Naive thymus-derived CD4-positive, alpha-beta T cell (primary cell): Measurements from ENCODE around the gene CDK10. TPM values are rescaled to one million over a fixed set of nuclear protein-coding genes. Genes with fewer than 3 reads are reported as not detected.

Source experiments
- ATAC-seq: fragments of 150-1000 bp; cut with Tn5 transposase; 2 replicates; pipeline ENCODE4 v1.10.0; 2021; ENCODE audit warnings: mild to moderate bottlenecking, moderate library complexity
- CTCF ChIA-PET: fragments of 350-600 bp; sonication (Branson Sonifier 250); formaldehyde crosslinking; loops from one replicate; lab custom pipeline; 2021; ENCODE audit warnings: antibody characterized with exemption; lab: Charles Lee
- POLR2A ChIA-PET: fragments of 350-600 bp; sonication (Branson Sonifier 250); formaldehyde crosslinking; loops from one replicate; lab custom pipeline; 2021; ENCODE audit warnings: antibody characterized with exemption, inconsistent platforms; lab: Charles Lee
- DNase-seq, 9 donors: peaks; one replicate each; pipeline versions ENCODE4 v3.0.0 to v3.0.0-alpha.2; 2020 to 2022; ENCODE audit warnings: mixed read lengths in 1 of 9
- H3K27ac ChIP-seq: one replicate; pipeline ENCODE4 v1.7.0; 2013; ENCODE audit warnings: mild to moderate bottlenecking, low read depth, low read length, moderate library complexity
- H3K27me3 ChIP-seq, 2 donors: one replicate each; pipeline ENCODE4 v1.7.0; 2013; ENCODE audit warnings: low read length in 2 of 2, mild to moderate bottlenecking in 2 of 2, moderate library complexity in 2 of 2; ENCODE audit not compliant: control insufficient read depth in 2 of 2, insufficient read depth in 2 of 2
- H3K36me3 ChIP-seq, 3 experiments: 1 replicate in 2 of 3; 2 replicates in 1 of 3; pipeline ENCODE4 v1.7.0; 2013; ENCODE audit warnings: low read length in 3 of 3, mild to moderate bottlenecking in 3 of 3, moderate library complexity in 1 of 3; ENCODE audit not compliant: insufficient read depth in 3 of 3, control insufficient read depth in 2 of 3
- H3K4me1 ChIP-seq, 2 donors: one replicate each; pipeline ENCODE4 v1.7.0; 2013; ENCODE audit warnings: low read length in 2 of 2, mild to moderate bottlenecking in 2 of 2, moderate library complexity in 1 of 2; ENCODE audit not compliant: control insufficient read depth in 2 of 2, insufficient read depth in 2 of 2
- H3K4me3 ChIP-seq: 2 replicates; pipeline ENCODE4 v1.7.0; 2013; ENCODE audit warnings: mild to moderate bottlenecking, low read length
- H3K9me3 ChIP-seq, 3 experiments: 1 replicate in 2 of 3; 2 replicates in 1 of 3; pipeline ENCODE4 v1.7.0; 2013; ENCODE audit warnings: low read length in 3 of 3; ENCODE audit not compliant: control insufficient read depth in 2 of 3
- H3K27ac Mint-ChIP-seq, 9 donors: one replicate each; pipeline ENCODE4 v1.8.0; 2020 to 2022; ENCODE audit warnings: mixed read lengths in 9 of 9, mild to moderate bottlenecking in 8 of 9, moderate library complexity in 5 of 9, inconsistent platforms in 2 of 9
- H3K27me3 Mint-ChIP-seq, 5 donors: one replicate each; pipeline ENCODE4 v1.8.0; 2021 to 2022; ENCODE audit warnings: mixed read lengths in 5 of 5, mild to moderate bottlenecking in 1 of 5
- H3K36me3 Mint-ChIP-seq, 5 donors: one replicate each; pipeline ENCODE4 v1.8.0; 2020 to 2022; ENCODE audit warnings: mixed read lengths in 5 of 5, mild to moderate bottlenecking in 3 of 5, inconsistent platforms in 1 of 5
- H3K4me1 Mint-ChIP-seq, 7 donors: one replicate each; pipeline ENCODE4 v1.8.0; 2020 to 2022; ENCODE audit warnings: mixed read lengths in 7 of 7, mild to moderate bottlenecking in 3 of 7, inconsistent platforms in 1 of 7
- H3K4me3 Mint-ChIP-seq, 10 donors: one replicate each; pipeline ENCODE4 v1.8.0; 2020 to 2022; ENCODE audit warnings: mild to moderate bottlenecking in 10 of 10, mixed read lengths in 10 of 10, moderate library complexity in 6 of 10, inconsistent platforms in 2 of 10
- H3K9me3 Mint-ChIP-seq, 11 donors: one replicate each; pipeline ENCODE4 v1.8.0; 2020 to 2022; ENCODE audit warnings: mixed read lengths in 11 of 11, mild to moderate bottlenecking in 4 of 11, inconsistent platforms in 1 of 11, moderate library complexity in 1 of 11
- intact Hi-C, 2 donors: fragments of 100-400 bp; cut with micrococcal nuclease; formaldehyde crosslinking; loops; one replicate each; pipeline ENCODE4 v1.15.1; 2023
- polyA plus RNA-seq, 2 donors: library from polyadenylated mRNA; unstranded; fragments of 300-500 nt; fragmentation: Illumina TruSeq; gene quantifications; one replicate each; pipeline ENCODE4 v1.2.3, GENCODE V29; 2021
- total RNA-seq, 6 experiments: library from RNA in 5 of 6; stranded (reverse) in 5 of 6; gene quantifications; 1 replicate in 5 of 6; 2 replicates in 1 of 6; pipeline ENCODE4 v1.2.3 and lab custom pipeline; 2021 to 2026

Gene CDK10
- total and polyA plus RNA-seq, 7 experiments from 2014 or later: 32.8 to 150 (median 99.3) TPM

GRCh38 chr16:89705006-89705405 is 18.5 kb downstream of the CDK10 start:
- H3K36me3 Mint-ChIP-seq: no peaks in the 10 kb centered on the region
- POLR2A ChIA-PET: interaction anchor here (0.6 to 5.2 kb wide), 5 partner anchors 14 to 1041 kb away, joined by 3 to 50 read pairs (median 5); no protein-coding TSS in a partner anchor
- H3K4me1 Mint-ChIP-seq: peaks cover 5 to 26% (median 14%) of the 10 kb centered on the region in 7 donors
- intact Hi-C loops: loop anchor here in 1 of 2 donors (10.0 kb wide), 1 partner anchor 460 kb away; no protein-coding TSS in a partner anchor
- ATAC-seq (no peak), DNase-seq (peak in 1 of 9 donors; percentile 2)
- H3K36me3 ChIP-seq: no peaks in the 10 kb centered on the region
- no peaks in the 10 kb centered on the region for H3K27me3 ChIP-seq
- peaks cover 13 to 23% of the 10 kb centered on the region in 2 donors for H3K4me1 ChIP-seq
- no peak overlapping the region for H3K4me3 ChIP-seq
- no peak overlapping the region for H3K4me3 Mint-ChIP-seq
- no peaks in the 10 kb centered on the region for H3K9me3 Mint-ChIP-seq
- H3K27ac Mint-ChIP-seq: peak overlapping the region in 2 of 9 donors; percentile 12 to 81
- H3K27ac ChIP-seq: no peak overlapping the region
- H3K27me3 Mint-ChIP-seq: no peaks in the 10 kb centered on the region
- H3K9me3 ChIP-seq: no peaks in the 10 kb centered on the region
- CTCF ChIA-PET: interaction anchor here (0.6 to 6.8 kb wide), 10 partner anchors 9 to 160 kb away, joined by 3 to 138 read pairs (median 7); partner anchors contain the start of gene CDK10

- H3K27ac Mint-ChIP-seq: no peak overlapping the region
Measured at GRCh38 chr16:89706518-89707260, 20.2 kb downstream of the CDK10 start.

DNA sequence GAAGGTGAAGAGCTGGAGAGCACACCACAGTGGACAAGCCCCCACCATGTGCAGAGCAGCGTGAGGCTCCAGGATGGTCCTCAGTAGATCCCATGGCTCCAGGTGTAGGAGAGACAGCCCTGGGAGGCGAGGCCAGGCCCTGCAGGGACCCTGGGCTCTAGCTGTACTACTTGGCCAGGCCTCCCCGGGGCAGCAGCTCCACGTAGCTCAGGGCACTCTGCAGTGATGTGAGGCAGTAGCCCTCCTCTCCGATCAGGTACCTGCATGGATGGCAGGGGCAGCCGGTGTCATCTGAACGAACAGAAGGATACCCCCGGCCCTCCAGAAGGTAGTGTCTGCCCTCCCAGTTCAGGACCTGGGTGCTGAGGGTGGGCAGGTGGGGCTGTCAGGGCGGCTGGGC is 21.2 kb downstream of the CDK10 start:
- intact Hi-C loops: loop anchor here in 1 of 2 donors (10.0 kb wide), 1 partner anchor 463 kb away; no protein-coding TSS in a partner anchor
- H3K27me3 ChIP-seq: no peaks in the 10 kb centered on the region
- CTCF ChIA-PET: interaction anchor here (0.6 to 6.8 kb wide), 9 partner anchors 9 to 928 kb away, joined by 3 to 138 read pairs (median 4); partner anchors contain the start of gene TCF25

More at GRCh38 chr16:89706518-89707260, 20.2 kb downstream of the CDK10 start:
- Mint-ChIP-seq H3K36me3 (no peaks in the 10 kb centered on the region), H3K4me1 (peaks cover 5 to 23% (median 14%) of the 10 kb centered on the region in 7 donors), H3K27me3 (no peaks in the 10 kb centered on the region), H3K9me3 (no peaks in the 10 kb centered on the region), H3K4me3 (peak overlapping the region in 1 of 10 donors; percentile 26)
- Histone ChIP-seq H3K27me3 (no peaks in the 10 kb centered on the region), H3K4me1 (peaks cover 4 to 13% of the 10 kb centered on the region in 2 donors), H3K9me3 (no peaks in the 10 kb centered on the region), H3K4me3 (no peak overlapping the region), H3K36me3 (no peaks in the 10 kb centered on the region), H3K27ac (no peak overlapping the region)
- peak in 1 of 9 donors; percentile 7 for DNase-seq
- intact Hi-C loops: loop anchor here (1.0 to 10.0 kb wide), 7 partner anchors 16 to 462 kb away; no protein-coding TSS in a partner anchor
- no peak for ATAC-seq
- ChIA-PET POLR2A (interaction anchor here (0.6 to 5.2 kb wide), 14 partner anchors 11 to 204 kb away, joined by 3 to 50 read pairs (median 4); no protein-coding TSS in a partner anchor), CTCF (interaction anchor here (0.7 to 6.8 kb wide), 24 partner anchors 8 to 206 kb away, joined by 3 to 138 read pairs (median 5); partner anchors contain the start of genes CDK10 and TCF25)

GRCh38 chr16:89708481-89708931 is 22.0 kb downstream of the CDK10 start:
- CTCF ChIA-PET: interaction anchor here (0.7 to 6.8 kb wide), 6 partner anchors 8 to 152 kb away, joined by 3 to 138 read pairs (median 4); no protein-coding TSS in a partner anchor
- Histone ChIP-seq H3K27me3 (no peaks in the 10 kb centered on the region), H3K27ac (no peak overlapping the region), H3K4me1 (peaks cover 0 to 12% of the 10 kb centered on the region in 2 donors), H3K36me3 (no peaks in the 10 kb centered on the region), H3K9me3 (no peaks in the 10 kb centered on the region), H3K4me3 (no peak overlapping the region)
- POLR2A ChIA-PET: interaction anchor here (0.6 to 1.4 kb wide), 3 partner anchors 9 to 15 kb away, joined by 3 to 6 read pairs (median 3); no protein-coding TSS in a partner anchor
- Mint-ChIP-seq H3K36me3 (no peaks in the 10 kb centered on the region), H3K9me3 (no peaks in the 10 kb centered on the region), H3K27me3 (no peaks in the 10 kb centered on the region), H3K4me3 (no peak overlapping the region), H3K27ac (no peak overlapping the region), H3K4me1 (peaks cover 4 to 15% (median 7%) of the 10 kb centered on the region in 7 donors)
- DNase-seq (no peak), ATAC-seq (no peak)
- intact Hi-C loops: loop anchor here in 1 of 2 donors (10.0 kb wide), 1 partner anchor 464 kb away; no protein-coding TSS in a partner anchor

More for the DNA sequence above, 21.2 kb downstream of the CDK10 start:
- ATAC-seq: no peak
- no peaks in the 10 kb centered on the region for H3K36me3 ChIP-seq
- Mint-ChIP-seq H3K4me3 (no peak overlapping the region), H3K9me3 (no peaks in the 10 kb centered on the region), H3K27me3 (no peaks in the 10 kb centered on the region), H3K4me1 (peaks cover 5 to 22% (median 9%) of the 10 kb centered on the region in 7 donors), H3K27ac (no peak overlapping the region), H3K36me3 (no peaks in the 10 kb centered on the region)
- POLR2A ChIA-PET: interaction anchor here (2.3 kb wide), 1 partner anchor 78 kb away, joined by 6 read pairs; no protein-coding TSS in a partner anchor
- no peaks in the 10 kb centered on the region for H3K9me3 ChIP-seq
- no peak overlapping the region for H3K4me3 ChIP-seq
- no peak overlapping the region for H3K27ac ChIP-seq
- peaks cover 0 to 14% of the 10 kb centered on the region in 2 donors for H3K4me1 ChIP-seq
- DNase-seq: no peak

- CTCF ChIA-PET: interaction anchor here (0.7 to 6.8 kb wide), 4 partner anchors 9 to 151 kb away, joined by 3 to 138 read pairs (median 3); no protein-coding TSS in a partner anchor
- Mint-ChIP-seq H3K27ac (no peak overlapping the region), H3K9me3 (no peaks in the 10 kb centered on the region), H3K36me3 (no peaks in the 10 kb centered on the region), H3K4me1 (peaks cover 4 to 15% (median 7%) of the 10 kb centered on the region in 7 donors), H3K4me3 (no peak overlapping the region), H3K27me3 (no peaks in the 10 kb centered on the region)
- H3K27me3 ChIP-seq: no peaks in the 10 kb centered on the region
- ATAC-seq: no peak
- H3K36me3 ChIP-seq: no peaks in the 10 kb centered on the region
- peaks cover 0 to 12% of the 10 kb centered on the region in 2 donors for H3K4me1 ChIP-seq
- POLR2A ChIA-PET: interaction anchor here (1.0 to 1.4 kb wide), 2 partner anchors 8 to 14 kb away, joined by 3 to 6 read pairs; no protein-coding TSS in a partner anchor
- DNase-seq: no peak
- intact Hi-C loops: loop anchor here in 1 of 2 donors (10.0 kb wide), 1 partner anchor 464 kb away; no protein-coding TSS in a partner anchor
- H3K27ac ChIP-seq: no peak overlapping the region
- H3K4me3 ChIP-seq: no peak overlapping the region
- no peaks in the 10 kb centered on the region for H3K9me3 ChIP-seq
Measured at GRCh38 chr16:89709166-89709565, 22.7 kb downstream of the CDK10 start.
